ENCODE data around the gene LRRTM4.

DNA sequence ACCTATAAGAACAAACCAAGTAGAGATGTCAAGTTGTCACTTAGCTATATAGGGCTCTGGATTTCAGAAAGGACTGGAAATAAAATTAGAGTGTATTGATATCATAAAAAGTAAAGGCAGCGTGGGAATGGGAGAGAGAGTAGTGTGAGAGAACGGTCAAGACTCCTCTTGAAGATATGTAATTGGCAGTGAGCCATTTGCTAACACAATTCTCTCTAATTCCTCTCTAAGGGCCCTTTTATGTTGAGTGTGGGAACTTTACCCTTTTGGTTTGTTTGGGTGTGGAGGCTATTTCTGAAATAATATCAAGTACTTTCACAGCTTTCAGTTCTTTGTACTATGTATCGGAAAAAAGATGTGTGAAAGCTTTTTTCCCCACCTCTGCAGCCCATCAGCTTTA is 196.8 kb downstream of the LRRTM4 start:
- no peak for TF ChIP-seq EZH2 (IDR thresholded peaks at IDR 0.05; ENCODE audit: borderline replicate concordance)
- TF ChIP-seq, protein P1, sequence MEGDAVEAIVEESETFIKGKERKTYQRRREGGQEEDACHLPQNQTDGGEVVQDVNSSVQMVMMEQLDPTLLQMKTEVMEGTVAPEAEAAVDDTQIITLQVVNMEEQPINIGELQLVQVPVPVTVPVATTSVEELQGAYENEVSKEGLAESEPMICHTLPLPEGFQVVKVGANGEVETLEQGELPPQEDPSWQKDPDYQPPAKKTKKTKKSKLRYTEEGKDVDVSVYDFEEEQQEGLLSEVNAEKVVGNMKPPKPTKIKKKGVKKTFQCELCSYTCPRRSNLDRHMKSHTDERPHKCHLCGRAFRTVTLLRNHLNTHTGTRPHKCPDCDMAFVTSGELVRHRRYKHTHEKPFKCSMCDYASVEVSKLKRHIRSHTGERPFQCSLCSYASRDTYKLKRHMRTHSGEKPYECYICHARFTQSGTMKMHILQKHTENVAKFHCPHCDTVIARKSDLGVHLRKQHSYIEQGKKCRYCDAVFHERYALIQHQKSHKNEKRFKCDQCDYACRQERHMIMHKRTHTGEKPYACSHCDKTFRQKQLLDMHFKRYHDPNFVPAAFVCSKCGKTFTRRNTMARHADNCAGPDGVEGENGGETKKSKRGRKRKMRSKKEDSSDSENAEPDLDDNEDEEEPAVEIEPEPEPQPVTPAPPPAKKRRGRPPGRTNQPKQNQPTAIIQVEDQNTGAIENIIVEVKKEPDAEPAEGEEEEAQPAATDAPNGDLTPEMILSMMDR (IDR thresholded peaks at IDR 0.05; ENCODE audit: poor library complexity), result no peak
- TF ChIP-seq EZH2phosphoT487 (IDR thresholded peaks at IDR 0.05; ENCODE audit: low read depth, severe bottlenecking, unreplicated experiment), result no peak

Measured in hepatocyte (in vitro differentiated cells).